Activated effector memory CD4-positive, alpha-beta T cell treated with anti-CD3 and anti-CD28 coated beads, Interleukin-2, amount 50 U/mL, for 16 hours (primary cell): ENCODE data around the gene CPTP.

Source experiments
- DNase-seq: peaks from one replicate; pipeline ENCODE4 v3.0.0-alpha.2; 2020

The CPTP gene

GRCh38 chr1:1320666-1321448 is 3.7 kb upstream of the CPTP start:
- DNase-seq, result no peak

GRCh38 chr1:1321477-1321876 is 3.1 kb upstream of the CPTP start:
- no peak for DNase-seq

- DNase-seq, result no peak
Measured at GRCh38 chr1:1322418-1322817, 2.2 kb upstream of the CPTP start.

- no peak for DNase-seq
Measured at GRCh38 chr1:1322952-1323351, 1.6 kb upstream of the CPTP start.

DNA sequence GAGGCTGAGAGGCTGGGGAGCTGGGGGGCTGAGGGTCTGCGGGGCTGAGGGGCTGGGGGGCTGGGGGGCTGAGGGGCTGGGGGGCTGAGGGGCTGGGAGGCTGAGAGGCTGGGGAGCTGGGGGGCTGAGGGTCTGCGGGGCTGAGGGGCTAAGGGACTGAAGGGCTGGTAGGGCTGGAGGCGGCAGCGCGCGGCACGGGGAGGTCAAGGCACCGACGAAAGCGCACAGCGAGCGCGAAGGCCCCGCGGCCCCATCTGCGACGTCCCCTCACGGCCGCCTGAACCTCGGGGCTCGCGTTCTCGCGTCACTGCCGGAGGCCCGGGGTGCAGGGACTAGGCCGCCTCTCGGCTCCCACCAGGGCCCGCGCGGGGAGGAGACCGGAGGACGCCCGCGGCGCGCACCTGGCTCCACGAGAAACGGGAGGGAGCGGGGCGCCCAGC is 498 bp upstream of the CPTP start:
- no peak for DNase-seq

DNA sequence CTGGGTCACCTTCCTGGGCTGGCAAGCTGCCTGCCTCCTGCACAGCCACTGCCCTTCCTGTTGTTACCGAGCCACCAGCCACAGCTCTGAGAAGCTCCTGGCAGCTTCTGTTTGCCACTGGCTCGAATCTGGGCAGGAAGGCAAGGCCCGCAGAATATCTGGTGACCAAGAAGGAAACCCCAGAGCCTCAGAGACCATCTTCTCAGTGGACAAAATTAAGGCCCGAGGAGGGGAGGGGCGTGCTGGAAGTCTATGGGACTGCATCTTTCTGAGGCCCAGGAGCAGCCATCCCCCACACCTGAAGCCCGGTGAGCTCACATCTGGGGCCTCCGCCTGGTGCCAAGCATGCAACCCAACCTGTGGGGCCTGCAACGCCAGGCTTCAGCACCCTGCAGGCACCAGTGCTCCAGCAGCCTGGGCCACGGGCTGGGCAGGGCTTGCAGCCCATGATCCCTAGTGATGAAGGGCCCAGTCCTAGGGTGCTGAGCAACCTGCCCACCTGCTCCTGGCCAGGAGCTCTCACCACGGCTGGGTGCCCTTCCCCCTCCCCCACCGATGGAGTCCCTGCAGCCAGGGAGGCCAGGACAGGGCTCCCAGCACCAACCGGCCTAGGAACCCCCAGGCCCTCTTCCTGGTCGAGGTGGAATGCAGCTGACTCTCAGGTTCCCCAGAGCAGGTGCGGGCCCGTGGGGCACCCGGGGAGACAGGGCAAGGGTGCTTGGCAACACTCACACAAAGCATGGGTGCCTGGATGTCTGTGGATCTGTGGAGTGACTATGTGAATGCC is 879 bp downstream of the CPTP start:
- DNase-seq, result no peak

DNA sequence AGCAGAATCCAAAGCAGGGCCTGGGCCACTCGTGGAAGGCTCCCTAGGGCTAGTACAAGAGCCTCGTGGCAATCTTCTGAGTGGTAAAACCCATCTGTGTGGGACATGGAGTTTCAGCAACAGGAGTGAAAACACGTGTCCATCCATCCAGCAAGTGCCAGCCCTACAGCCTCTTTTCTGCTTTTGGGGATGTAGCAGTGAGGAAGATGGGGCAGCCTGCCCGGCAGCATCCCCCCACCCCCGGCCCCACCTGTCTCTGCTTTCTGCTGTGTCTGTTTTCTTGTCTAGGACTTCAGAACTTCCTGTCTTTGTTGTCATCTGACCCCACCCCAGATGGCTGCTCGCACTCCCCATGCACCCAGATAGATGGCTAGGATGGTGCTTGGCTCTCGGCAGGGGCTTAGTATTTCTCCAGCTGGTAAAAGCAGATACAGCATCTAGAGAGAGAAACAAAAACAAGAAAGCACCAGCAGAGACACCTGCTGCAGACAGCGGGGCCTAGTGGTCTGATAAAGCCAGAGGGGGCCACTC is 1.5 kb downstream of the CPTP start:
- DNase-seq, result no peak

- DNase-seq, result no peak
Measured at GRCh38 chr1:1327291-1327690, 2.7 kb downstream of the CPTP start.

GRCh38 chr1:1328254-1328653 is 3.7 kb downstream of the CPTP start:
- DNase-seq, result no peak

DNA sequence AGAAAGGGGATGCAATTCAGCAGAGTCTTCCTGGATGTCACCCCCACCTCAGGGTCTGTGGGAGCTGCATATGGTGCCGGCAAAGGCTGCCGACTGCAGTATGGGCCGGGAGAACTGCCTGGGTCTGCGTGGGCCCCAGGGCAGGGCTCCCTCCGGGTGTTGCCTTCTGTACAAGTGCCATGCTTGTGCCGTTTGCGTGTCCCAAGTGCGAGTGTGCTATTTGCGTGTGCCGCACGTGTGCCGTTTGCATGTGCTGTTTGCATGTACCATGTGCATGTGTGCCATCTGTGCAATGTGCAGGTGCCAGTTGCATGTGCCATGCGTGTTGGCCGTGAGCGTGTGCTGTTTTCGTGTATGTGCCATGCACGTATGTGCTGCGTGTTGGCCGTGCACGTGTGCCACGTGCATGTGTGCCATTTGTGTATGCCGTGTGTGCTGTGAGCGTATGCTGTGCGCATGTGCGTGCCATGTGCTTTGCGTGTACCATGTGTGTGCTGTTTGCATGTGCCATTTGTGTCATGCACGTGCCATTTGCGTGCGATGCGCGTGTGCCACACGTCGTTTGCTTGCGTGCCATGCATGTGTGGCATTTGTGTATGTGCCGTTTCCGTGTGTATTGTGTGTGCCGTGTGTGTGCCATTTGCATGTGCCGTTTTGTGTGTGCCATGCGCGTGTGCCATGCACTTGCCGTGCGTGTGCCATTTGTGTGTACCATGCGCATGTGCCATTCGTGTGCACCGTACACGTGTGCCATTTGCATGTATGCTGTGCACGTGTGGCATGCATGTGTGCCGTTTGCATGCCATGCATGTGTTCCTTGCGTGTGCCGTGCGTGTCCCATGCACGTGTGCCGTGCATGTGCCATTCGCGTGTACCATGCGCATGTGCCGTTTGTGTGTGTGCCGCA is 5.0 kb downstream of the CPTP start:
- DNase-seq, result no peak

- DNase-seq, result no peak
Measured at GRCh38 chr1:1330366-1331067, 5.9 kb downstream of the CPTP start.

- no peak for DNase-seq
Measured at GRCh38 chr1:1331068-1331965, 6.7 kb downstream of the CPTP start, which contains the start of gene TAS1R3. Gene TAS1R3, plus strand, starts transcription at chr1:1331280. Its CDS starts 66 bp downstream, at chr1:1331346.

GRCh38 chr1:1332031-1332755 is 7.6 kb downstream of the CPTP start:
- no peak for DNase-seq

DNA sequence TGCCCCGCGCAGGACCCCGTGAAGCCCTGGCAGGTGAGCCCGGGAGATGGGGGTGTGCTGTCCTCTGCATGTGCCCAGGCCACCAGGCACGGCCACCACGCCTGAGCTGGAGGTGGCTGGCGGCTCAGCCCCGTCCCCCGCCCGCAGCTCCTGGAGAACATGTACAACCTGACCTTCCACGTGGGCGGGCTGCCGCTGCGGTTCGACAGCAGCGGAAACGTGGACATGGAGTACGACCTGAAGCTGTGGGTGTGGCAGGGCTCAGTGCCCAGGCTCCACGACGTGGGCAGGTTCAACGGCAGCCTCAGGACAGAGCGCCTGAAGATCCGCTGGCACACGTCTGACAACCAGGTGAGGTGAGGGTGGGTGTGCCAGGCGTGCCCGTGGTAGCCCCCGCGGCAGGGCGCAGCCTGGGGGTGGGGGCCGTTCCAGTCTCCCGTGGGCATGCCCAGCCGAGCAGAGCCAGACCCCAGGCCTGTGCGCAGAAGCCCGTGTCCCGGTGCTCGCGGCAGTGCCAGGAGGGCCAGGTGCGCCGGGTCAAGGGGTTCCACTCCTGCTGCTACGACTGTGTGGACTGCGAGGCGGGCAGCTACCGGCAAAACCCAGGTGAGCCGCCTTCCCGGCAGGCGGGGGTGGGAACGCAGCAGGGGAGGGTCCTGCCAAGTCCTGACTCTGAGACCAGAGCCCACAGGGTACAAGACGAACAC is 8.3 kb downstream of the CPTP start:
- DNase-seq, result no peak

GRCh38 chr1:1333551-1334241 is 9.1 kb downstream of the CPTP start:
- no peak for DNase-seq

DNA sequence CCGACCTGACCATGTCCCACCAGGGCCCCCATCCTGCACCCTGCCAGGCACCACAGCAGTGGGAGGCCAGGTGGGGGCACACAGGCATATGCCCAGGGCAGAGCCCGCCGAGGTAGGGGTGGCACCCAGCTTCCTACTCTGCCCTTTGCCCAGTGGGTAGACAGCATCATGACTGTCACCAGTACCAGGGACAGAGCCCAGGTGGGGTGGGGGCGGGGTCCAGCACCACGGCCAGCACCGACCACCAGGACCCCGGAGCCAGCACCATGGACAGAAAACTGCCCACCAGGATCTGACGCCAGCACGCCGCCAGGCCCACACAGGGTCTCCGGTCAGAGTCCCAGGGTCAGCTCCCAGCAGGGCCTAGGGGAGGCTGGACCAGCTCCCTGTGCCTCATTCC is 10.2 kb downstream of the CPTP start:
- no peak for DNase-seq

- DNase-seq, result no peak
Measured at GRCh38 chr1:1335283-1335682, 10.7 kb downstream of the CPTP start.

DNA sequence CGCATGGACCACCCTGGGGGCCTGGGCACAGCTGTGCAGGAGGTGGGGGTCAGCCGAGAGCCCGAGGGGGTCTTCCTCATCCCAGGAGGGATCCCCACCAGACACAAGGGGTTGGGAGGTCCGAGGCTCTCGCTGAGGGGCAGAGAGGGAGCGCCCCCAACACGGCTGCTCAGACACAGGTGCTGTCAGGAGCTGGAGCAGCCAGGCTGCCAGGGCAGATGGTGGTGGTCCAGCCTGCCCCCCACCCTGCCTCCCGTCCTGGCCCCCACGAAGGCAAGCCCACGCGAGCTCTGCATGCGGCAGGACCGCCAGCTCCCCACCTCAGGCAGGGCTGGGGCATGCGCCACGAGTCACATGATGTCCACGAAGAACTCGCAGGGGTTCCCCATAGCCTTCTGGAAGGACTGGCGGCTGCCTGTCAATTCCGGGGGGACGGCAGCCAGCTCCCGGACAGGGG is 11.2 kb downstream of the CPTP start:
- no peak for DNase-seq

DNA sequence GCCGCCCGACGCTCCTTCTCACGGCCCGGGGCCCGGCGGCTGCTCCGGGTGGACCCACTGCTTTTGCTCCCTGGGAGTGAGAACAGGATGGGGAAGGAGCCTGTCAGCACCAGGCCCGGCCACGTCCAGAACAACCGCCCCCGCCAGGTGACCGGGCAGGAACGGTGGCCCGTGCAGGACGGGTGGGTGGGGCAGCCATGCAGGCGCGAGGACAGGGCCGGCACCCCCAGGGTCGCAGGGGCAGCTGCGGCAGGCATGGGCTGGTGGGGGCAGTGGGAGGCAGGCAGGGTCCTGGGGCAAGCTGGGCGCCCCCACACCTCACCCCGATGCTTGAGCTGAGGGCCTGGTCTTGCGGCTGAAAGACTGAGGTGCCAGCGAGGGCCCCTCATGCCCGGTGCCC is 11.8 kb downstream of the CPTP start:
- no peak for DNase-seq
